ENCODE measurements around the gene SLC25A28. TPM values are rescaled to one million over a fixed set of nuclear protein-coding genes. Genes with fewer than 3 reads are reported as not detected.

SLC25A28 gene
- total and polyA plus RNA-seq, 2 experiments from 2014 or later: 12.4 to 15.5 TPM

DNA sequence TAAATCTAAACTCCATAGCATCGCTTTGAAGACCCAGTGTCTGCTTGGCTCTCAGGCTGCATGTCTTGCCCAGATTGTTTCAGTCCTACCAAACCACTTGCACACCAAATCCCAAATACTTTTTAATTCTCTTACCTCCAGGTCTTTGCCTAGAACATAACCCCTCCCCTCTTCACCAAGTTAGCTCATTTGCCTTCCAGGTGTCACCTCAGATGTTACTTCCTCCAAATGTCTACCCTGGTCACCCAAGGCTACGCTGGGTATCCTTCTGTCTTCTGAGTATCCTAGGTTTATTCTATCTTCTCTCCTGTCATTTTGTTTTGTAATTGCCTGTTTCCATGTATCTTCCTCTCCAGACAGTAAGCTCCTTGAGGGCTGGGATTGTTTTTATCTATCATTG, 11.1 kb downstream of the SLC25A28 start (continued):
- TF ChIP-seq, protein P1, sequence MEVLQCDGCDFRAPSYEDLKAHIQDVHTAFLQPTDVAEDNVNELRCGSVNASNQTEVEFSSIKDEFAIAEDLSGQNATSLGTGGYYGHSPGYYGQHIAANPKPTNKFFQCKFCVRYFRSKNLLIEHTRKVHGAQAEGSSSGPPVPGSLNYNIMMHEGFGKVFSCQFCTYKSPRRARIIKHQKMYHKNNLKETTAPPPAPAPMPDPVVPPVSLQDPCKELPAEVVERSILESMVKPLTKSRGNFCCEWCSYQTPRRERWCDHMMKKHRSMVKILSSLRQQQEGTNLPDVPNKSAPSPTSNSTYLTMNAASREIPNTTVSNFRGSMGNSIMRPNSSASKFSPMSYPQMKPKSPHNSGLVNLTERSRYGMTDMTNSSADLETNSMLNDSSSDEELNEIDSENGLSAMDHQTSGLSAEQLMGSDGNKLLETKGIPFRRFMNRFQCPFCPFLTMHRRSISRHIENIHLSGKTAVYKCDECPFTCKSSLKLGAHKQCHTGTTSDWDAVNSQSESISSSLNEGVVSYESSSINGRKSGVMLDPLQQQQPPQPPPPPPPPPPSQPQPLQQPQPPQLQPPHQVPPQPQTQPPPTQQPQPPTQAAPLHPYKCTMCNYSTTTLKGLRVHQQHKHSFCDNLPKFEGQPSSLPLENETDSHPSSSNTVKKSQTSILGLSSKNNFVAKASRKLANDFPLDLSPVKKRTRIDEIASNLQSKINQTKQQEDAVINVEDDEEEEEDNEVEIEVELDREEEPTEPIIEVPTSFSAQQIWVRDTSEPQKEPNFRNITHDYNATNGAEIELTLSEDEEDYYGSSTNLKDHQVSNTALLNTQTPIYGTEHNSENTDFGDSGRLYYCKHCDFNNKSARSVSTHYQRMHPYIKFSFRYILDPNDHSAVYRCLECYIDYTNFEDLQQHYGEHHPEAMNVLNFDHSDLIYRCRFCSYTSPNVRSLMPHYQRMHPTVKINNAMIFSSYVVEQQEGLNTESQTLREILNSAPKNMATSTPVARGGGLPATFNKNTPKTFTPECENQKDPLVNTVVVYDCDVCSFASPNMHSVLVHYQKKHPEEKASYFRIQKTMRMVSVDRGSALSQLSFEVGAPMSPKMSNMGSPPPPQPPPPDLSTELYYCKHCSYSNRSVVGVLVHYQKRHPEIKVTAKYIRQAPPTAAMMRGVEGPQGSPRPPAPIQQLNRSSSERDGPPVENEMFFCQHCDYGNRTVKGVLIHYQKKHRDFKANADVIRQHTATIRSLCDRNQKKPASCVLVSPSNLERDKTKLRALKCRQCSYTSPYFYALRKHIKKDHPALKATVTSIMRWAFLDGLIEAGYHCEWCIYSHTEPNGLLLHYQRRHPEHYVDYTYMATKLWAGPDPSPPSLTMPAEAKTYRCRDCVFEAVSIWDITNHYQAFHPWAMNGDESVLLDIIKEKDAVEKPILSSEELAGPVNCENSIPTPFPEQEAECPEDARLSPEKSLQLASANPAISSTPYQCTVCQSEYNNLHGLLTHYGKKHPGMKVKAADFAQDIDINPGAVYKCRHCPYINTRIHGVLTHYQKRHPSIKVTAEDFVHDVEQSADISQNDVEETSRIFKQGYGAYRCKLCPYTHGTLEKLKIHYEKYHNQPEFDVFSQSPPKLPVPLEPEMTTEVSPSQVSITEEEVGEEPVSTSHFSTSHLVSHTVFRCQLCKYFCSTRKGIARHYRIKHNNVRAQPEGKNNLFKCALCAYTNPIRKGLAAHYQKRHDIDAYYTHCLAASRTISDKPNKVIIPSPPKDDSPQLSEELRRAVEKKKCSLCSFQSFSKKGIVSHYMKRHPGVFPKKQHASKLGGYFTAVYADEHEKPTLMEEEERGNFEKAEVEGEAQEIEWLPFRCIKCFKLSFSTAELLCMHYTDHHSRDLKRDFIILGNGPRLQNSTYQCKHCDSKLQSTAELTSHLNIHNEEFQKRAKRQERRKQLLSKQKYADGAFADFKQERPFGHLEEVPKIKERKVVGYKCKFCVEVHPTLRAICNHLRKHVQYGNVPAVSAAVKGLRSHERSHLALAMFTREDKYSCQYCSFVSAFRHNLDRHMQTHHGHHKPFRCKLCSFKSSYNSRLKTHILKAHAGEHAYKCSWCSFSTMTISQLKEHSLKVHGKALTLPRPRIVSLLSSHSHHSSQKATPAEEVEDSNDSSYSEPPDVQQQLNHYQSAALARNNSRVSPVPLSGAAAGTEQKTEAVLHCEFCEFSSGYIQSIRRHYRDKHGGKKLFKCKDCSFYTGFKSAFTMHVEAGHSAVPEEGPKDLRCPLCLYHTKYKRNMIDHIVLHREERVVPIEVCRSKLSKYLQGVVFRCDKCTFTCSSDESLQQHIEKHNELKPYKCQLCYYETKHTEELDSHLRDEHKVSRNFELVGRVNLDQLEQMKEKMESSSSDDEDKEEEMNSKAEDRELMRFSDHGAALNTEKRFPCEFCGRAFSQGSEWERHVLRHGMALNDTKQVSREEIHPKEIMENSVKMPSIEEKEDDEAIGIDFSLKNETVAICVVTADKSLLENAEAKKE (CRISPR knock-in tag; IDR thresholded peaks at IDR 0.05): no peak
- no peak for TF ChIP-seq ZNF114 (CRISPR knock-in tag; IDR thresholded peaks at IDR 0.05)

DNA sequence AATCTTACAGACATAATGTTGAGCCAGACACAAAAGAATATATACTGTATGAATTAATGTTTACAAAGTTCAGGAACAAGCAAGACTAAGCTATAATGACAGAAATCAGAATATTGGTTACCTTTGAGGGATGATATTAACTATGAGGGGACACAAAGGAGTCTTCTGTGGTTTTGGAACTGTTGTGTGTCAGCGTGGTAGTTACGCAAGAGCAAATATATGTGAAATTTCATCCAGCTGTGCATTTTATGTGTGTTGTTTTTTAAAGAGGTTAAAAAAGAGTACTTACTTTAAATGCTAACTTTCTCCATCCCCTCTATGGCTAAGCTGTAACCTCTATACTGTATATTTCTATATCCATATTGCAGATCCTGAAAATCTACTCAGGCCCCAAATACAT, 14.9 kb downstream of the SLC25A28 start:
- Histone ChIP-seq H3K27me3 (ENCODE audit: insufficient read depth) (no peaks in the 10 kb centered on the region), H3K27ac (ENCODE audit: low read depth) (no peak overlapping the region), H3F3A (replicated peaks; ENCODE audit: low read depth) (no peaks in the 10 kb centered on the region), H3K9me2 (ENCODE audit: insufficient read depth) (no peaks in the 10 kb centered on the region), H2AFZ (no peak overlapping the region), H3K36me3 (ENCODE audit: insufficient read depth) (no peaks in the 10 kb centered on the region), H3K79me2 (replicated peaks; ENCODE audit: insufficient read depth) (no peaks in the 10 kb centered on the region), H3K4me3 (no peak overlapping the region), H3K4me1 (ENCODE audit: insufficient read depth) (no peaks in the 10 kb centered on the region), H4K20me1 (replicated peaks; ENCODE audit: insufficient read depth) (no peaks in the 10 kb centered on the region), H3K4me2 (no peak overlapping the region)
- ATAC-seq (no peak), DNase-seq (ENCODE audit: low spot score) (no peak)
- Mint-ChIP-seq H3K36me3 (ENCODE audit: low read depth) (no peaks in the 10 kb centered on the region; the same call in 1 of the 3 replicates), H3K4me1 (0 out of 3 replicates have a peak, but pooled peaks cover under 1% of the 10 kb centered on the region), H3K9me3 (no peaks in the 10 kb centered on the region; the same call in 2 of the 3 replicates), H3K27ac (no peak overlapping the region), H3K27me3 (ENCODE audit: insufficient read depth, low read depth, poor library complexity) (no peaks in the 10 kb centered on the region), H3K4me3 (no peak overlapping the region)
- TF ChIP-seq STAT1 (IDR thresholded peaks at IDR 0.05; ENCODE audit: unreplicated experiment) (no peak), NANOG (IDR thresholded peaks at IDR 0.05; ENCODE audit: borderline replicate concordance) (no peak), ZNF114 (CRISPR knock-in tag; IDR thresholded peaks at IDR 0.05) (no peak), EZH2phosphoT487 (IDR thresholded peaks at IDR 0.05; ENCODE audit: unreplicated experiment) (no peak)
- TF ChIP-seq, protein P2, sequence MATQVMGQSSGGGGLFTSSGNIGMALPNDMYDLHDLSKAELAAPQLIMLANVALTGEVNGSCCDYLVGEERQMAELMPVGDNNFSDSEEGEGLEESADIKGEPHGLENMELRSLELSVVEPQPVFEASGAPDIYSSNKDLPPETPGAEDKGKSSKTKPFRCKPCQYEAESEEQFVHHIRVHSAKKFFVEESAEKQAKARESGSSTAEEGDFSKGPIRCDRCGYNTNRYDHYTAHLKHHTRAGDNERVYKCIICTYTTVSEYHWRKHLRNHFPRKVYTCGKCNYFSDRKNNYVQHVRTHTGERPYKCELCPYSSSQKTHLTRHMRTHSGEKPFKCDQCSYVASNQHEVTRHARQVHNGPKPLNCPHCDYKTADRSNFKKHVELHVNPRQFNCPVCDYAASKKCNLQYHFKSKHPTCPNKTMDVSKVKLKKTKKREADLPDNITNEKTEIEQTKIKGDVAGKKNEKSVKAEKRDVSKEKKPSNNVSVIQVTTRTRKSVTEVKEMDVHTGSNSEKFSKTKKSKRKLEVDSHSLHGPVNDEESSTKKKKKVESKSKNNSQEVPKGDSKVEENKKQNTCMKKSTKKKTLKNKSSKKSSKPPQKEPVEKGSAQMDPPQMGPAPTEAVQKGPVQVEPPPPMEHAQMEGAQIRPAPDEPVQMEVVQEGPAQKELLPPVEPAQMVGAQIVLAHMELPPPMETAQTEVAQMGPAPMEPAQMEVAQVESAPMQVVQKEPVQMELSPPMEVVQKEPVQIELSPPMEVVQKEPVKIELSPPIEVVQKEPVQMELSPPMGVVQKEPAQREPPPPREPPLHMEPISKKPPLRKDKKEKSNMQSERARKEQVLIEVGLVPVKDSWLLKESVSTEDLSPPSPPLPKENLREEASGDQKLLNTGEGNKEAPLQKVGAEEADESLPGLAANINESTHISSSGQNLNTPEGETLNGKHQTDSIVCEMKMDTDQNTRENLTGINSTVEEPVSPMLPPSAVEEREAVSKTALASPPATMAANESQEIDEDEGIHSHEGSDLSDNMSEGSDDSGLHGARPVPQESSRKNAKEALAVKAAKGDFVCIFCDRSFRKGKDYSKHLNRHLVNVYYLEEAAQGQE (IDR thresholded peaks at IDR 0.05; ENCODE audit: unreplicated experiment): no peak
- TF ChIP-seq, protein P3, sequence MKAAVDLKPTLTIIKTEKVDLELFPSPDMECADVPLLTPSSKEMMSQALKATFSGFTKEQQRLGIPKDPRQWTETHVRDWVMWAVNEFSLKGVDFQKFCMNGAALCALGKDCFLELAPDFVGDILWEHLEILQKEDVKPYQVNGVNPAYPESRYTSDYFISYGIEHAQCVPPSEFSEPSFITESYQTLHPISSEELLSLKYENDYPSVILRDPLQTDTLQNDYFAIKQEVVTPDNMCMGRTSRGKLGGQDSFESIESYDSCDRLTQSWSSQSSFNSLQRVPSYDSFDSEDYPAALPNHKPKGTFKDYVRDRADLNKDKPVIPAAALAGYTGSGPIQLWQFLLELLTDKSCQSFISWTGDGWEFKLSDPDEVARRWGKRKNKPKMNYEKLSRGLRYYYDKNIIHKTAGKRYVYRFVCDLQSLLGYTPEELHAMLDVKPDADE (IDR thresholded peaks at IDR 0.05): no peak
